HG03196 (cell line): ENCODE data around the gene OR6C76.

Experiments
- ATAC-seq: cut with Tn5 transposase; IDR thresholded peaks from one replicate; pipeline ENCODE4 v1.9.1; 2021; ENCODE audit not compliant: unreplicated experiment

The OR6C76 gene

DNA sequence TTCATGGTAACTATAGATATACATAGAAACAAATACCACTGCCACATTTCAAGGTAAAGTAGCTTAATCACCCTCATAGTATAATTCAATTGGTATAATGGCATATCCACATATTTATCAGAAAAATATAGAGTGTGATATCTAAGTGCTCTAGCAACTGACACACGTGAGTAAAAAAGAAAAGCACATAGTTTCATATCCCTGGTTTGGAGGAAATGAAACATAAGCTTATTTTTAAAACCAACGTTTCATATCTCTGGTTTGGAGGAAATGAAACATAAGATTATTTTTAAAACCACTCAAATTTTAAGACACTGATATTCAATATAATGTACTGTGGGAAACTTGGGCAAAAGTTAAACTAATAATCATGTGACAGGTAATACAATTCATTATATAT lies 41.8 kb downstream of the OR6C76 start:
- no peak for ATAC-seq

DNA sequence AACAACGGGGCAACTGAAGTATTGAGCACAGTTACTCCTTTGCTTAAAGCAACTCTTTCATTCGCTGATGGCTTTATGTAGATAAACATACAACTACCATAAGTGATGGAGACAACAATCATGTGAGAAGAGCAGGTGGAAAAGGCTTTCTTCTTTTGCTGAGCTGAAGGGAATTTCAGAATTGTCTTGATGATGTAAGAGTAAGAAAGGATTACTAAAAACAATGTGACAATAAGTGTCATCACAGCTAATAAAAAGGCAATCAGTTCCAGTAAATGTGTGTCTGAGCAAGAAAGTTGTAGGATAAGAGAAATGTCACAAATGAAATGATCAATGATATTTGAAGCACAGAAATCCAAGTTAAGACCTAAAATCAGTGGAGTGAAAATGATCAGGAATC lies 43.2 kb downstream of the OR6C76 start:
- ATAC-seq, result no peak

DNA sequence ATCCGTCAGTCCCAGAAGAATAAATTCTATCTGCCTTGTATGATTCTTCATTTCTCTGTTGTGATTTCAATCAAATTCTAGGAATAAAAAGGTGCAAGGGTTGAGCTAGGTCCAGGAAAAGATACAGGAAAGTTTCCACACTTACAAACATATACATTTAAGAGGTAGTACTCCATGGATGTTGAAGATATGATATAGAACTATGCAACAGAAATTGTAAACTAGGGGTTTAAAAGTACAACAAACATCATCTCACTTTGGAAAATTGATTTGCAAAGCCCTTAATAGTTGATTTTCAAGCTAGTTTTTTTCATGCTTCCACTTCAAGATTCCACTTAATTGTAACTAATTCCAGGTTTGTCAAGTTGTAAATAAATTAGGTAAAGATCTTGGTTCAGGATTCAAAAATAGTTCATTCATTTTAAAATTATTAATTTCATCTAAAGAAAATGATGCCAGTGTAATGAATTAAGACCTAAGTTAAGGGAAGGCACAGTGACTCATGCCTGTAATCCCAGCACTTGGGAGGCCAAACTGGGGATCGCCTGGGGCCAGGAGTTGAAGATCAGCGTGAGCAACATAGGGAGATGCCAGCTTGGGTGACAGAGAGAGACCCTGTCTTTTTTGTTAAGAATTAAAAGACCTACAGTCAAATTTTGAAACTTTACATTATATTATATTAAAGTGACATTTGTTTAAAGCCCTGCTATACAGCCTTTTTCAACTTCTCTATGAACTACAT lies 44.2 kb downstream of the OR6C76 start, which contains the start of gene OR6C70:
TSS of gene OR6C70 (minus strand) at position 51 of the 742 bp plus-strand sequence. CDS start at position 51, 0 bp downstream.
- no peak for ATAC-seq

DNA sequence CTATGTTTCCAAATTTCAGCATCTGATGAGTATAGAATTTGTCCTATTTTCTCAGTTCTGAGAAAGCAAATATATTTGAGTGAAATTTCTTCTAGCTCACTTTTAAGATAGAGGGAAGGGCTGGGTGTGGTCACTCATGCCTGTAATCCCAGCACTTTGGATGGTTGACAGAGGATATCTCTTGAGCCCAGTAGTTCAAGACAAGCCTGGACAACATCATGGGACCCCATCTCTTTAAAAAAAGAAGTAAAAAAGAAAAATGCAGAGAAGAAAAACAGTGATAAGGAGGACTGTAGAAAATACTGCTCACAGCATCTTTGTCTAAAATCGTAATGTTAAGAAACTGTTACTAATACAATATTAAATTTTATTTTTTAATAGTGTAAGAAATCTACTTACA lies 46.2 kb downstream of the OR6C76 start:
- ATAC-seq, result no peak
